GM18870 (cell line): ENCODE measurements around the gene CACNA1B.
"Not testable (repeated sequence)": the region's sequence is repeated elsewhere in the genome, so short reads cannot be mapped to it uniquely, and the experiment has no call there.

Experiments used
- ATAC-seq: cut with Tn5 transposase; IDR thresholded peaks from one replicate; pipeline ENCODE4 v1.9.1; 2021; ENCODE audit warnings: moderate library complexity; ENCODE audit not compliant: unreplicated experiment

The CACNA1B gene

DNA sequence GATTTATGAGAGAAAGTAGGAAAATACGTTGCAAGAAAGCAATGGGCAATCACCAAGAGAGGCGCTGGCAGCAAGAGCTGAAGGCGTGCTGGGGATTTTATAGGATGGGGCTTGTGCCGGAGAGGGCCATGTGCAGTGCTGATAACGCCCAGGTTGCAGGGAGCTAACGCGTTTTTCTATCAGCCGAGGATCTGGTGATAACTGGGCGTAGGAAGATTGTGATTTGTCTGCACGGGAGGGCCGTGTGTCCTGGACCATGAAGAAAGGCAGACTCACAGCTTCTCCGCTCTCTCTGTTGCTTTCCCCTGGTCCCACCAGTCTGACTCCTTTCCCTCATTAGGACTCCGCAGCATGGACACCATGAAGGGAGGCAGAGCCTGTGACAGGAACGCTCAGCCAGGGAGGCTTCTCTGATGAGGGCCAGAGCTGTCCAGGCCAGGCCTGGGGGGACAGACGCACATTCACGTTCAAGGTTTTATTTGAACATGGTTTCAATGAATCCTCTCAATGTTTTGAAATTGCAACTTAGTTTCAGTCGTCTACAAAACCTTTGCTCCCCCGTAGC is 11.9 kb upstream of the CACNA1B start:
- ATAC-seq = no peak

DNA sequence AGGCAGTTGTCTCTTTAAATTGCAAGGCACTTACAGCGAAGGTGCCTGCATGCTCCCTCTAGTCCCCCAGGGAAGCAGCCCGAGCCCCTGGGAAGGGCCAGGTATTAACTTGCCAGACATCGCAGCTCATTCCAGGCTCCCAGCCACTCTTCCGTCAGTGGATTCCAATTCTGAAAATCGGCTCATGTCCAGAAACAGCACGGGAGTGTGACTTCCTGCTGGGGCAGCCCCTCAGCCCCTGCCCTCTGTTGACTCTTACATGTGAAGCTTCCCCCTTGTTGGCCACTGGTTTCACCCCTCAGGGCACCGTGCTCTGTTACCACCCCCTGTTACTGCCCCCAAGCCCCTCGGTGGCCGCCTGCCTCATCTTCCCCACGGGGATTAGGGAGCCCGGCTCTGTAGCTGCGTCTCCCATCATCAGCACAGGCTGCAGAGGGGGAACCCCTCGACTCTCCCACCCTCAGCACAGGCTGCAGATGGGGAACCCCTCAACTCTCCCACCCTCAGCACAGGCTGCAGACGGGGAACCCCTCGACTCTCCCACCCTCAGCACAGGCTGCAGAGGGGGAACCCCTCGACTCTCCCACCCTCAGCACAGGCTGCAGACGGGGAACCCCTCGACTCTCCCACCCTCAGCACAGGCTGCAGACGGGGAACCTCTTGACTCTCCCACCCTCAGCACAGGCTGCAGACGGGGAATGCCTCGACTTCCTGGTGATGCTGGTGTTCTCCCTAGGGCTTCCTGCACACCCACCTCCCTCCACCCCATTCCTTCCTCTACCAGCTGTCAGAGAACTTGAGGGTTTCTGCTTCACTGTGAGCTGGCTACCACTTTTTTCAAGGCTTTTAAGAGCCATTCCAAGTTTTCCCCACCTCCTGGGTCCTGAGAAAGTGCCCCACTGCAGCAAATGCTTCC is 11.1 kb upstream of the CACNA1B start:
- no peak for ATAC-seq

DNA sequence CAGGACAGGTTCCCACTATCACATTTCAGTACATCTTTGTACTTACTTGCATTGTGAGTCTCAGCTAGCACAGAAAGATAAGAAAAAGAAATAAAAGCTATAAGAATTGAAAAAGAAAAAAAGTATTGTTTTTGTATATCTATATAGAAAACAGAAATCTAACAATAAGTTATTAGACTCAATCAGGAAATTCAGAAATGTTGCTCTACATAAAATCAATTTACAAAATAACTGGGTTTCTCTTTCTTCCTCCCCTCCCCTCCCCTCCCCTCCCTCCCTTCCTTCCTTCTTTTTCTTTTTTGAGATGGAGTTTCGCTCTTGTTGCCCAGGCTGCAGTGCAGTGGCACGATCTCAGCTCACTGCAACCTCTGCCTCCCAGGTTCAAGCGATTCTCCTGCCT is 7.2 kb upstream of the CACNA1B start:
- no peak for ATAC-seq

DNA sequence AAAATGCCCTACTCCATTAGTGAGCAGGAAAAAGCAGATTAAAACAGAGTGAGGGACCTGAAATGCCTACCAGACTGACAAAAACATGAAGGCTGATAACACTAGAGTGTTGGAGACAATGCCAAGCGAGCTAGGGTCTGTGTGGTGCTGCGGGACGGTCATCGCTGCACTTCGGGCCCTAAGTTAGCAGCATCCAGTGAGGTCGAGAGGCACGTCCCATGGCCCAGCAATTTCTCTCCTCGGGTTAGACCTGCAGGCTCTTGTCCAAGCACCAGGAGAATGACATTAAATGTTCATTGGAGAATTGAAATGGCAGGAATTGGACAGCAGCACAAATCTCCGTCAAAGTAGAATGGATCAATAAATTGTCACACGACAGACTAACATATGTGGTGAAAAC is 5.3 kb upstream of the CACNA1B start:
- no peak for ATAC-seq

DNA sequence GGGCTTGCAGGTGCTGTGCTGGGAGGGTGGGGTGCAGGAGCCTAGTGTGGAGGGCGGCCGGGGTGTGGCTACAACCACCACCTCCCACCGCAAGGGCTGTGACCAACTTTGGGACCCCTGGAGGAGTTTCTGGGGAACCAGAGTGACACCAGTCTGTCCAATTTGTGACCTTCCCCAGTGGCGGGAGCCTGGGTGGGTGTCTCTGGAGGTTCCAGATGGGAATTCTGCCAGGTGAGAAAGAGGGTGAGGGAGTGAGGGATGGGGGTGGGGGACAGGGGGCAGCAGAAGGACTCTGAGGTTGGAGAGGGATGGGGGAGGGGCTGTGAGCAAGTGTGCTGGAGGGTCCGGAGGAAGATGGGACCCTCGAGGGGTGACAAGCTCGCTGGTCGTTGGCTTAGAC is 4.2 kb upstream of the CACNA1B start:
- ATAC-seq = no peak

DNA sequence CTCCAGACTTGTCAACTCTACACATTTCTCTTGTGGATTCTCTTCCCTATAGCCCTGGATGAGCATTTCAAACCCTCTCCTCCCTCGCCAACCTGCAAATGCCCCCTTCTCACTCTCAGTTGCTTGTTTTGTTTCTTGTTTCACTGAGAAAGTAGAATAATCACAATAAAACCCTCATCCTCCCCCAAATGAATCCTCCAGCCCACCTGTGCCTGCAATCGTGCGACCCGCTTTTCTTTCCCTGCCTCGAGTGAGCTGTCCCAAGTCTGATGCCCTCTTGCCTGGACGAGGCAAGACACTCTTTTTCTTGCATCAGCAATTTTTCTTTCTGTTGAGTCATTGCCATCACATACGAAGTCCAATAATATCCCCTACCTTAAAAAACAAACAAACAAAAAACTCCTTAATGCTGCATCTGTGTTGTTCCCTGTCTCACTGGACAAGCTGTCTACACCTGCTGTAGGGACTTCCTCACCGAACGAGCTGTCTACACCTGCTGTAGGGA is 3.7 kb upstream of the CACNA1B start:
- ATAC-seq = no peak

DNA sequence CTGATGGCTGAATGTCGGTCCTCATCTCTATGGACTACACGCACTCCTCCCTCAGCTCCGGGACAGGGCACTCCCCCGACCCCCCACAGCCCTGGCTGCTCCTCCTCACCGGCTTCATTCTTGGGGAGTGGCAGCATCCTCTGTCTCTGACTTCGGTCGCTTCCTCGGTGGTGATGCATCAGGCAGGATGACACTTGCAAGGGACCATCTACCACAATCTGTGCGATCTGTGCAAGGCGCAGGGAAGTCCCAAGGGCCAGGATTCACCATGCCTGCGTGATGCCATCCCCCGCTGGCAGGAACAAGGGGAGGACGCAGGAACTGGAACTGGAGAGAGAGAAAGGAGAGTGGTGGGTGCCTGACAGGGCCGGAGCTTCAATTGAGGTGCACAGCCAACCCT is 2.2 kb upstream of the CACNA1B start:
- ATAC-seq = no peak

DNA sequence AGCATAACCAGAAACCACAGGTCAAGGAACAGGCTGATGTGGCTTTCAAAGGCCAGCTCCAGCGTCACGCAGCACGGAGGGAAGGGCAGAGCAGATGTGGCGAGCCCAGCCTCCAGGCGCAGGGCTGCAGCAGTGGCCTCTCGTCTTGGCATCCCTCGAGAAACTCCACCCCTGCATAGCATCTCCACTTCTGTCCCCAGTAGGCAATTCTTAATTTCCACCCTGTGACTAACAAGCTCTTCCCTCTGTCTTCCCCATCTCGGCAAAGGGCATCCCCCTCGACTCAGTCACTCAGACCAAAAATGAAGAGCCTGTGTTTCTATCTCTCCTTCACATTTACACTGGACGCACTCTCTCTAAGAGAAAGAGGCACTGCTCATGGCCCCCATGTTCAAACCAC is 1.7 kb upstream of the CACNA1B start:
- no peak for ATAC-seq

DNA sequence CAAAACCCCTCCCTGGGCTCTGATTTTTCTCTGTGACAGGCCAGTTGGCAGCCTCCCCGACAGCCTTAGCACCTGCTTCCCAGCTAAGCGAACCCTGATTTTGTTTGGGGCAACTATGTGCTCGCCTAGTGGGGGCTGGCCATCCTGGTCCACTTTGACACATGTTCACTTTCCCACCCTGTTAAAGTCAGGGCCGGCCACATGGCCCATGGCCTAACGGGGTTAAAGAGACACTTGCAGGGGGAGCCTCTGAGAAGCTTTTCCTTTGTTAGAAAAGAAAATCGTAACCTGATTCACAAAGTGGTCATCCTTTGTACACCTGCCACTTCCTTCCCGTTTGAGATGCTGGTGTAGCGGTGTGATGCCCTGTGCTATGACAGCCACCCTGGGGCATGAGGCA is 1.3 kb upstream of the CACNA1B start:
- no peak for ATAC-seq

DNA sequence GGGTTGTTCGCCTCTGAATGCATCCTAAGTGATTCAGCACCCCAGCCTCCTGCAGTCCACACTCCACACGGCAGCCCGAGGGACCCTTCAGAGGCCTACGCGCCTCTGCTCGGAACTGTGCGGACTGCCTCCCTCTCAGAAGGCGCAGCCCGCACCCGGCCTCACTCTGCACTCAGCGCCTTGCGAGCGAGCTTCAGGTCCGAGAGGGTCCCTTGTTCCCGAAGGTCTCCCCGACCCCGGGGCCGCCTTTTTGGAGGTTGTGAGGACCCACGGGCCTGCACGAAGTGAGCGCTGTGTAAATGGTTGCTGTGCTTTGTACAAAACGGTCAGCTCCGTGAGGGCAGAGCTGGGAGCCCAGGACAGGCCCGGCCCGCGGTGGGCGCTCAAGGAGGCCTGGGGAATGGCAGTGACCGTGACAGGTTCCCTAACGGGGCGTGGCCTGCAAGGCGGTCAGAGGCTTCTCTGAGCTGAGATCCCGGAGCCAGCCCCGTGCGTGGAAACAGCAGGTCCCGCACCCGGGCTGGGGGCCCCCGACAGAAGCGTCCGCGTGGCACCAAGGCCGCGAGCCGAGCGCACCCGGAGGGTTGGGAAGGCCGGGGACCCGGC is 698 bp upstream of the CACNA1B start:
- ATAC-seq = no peak

DNA sequence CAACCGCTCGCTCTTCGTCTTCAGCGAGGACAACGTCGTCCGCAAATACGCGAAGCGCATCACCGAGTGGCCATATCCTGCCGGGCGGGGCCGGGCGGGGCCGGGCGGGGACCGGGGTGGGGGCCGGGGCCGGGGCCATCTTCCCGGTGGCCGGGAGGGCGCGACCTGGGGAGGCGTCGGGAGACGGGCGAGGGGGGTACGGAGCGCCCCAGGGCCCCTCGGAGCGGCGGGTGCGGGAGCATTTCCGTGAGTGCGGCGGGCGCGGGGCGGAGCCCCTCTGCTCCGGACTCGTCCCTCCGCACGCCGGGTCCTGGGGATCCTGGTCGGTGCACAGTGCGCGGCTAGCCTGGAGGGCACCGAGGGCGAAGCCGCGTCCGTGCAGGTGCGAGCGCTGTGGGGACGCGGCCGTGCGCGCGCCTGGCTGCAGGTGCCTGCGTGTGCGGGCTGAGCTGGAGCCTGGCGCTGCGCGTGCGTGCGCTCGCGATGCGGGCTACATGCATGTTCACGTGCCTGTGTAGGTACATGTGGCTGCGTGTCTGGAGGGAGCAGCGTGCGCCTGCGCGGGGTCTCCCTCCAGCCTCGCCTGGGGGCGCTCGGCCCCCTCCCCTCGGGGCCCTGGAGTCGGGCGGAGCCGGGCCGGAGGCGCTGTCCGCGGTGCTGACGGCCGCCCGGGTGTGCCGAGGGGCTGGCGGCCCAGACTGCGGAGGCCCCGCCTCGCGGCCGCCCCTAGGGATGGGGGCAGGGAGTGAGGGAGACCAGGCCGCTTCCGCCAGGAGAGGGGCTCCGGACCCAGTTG is 762 bp downstream of the CACNA1B start:
- ATAC-seq = no peak

DNA sequence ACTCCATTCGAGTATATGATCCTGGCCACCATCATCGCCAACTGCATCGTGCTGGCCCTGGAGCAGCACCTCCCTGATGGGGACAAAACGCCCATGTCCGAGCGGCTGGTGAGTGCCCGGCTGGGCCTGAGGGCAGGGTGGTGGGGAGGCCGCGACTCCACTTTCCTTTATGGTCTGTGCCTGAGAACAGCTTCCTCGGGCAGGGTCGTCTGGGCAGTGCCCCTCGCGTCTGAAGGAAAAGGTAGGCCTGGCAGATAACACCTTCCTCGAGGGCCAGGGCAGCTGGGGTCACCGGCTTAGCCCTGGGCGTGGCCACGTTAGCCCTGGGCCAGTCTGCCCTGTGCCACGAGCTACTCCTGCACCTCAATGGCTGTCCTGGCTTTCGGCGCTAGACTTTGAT is 1.5 kb downstream of the CACNA1B start:
- no peak for ATAC-seq

DNA sequence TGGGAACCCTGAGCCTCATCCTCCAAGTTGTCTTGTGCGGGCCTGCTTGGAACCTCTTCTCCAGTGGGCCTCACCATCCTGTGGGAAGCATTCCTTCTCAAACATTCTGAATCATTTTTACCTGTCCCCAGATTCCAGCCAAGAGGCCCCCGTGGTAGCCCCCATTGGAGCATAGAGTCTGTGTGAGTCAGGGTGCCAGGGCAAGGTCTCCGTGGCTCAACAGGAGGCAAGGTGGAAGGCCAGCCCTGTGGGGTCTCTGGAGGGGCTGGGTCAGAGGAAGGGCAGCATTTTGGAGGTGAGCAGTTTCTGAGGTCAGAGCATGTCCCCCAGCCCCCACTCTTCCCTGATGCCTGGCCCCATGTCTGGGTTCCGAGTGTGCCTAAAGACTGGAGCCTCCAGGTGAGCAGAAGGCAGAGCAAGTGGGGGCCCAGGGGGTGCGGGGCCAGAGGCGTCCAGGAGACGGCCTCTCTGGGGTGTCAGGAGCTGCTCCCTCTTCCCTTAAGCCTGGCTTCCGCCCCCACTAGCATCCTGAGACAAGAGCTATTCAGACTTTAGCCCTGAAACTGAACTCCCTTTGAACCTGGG is 2.1 kb downstream of the CACNA1B start:
- no peak for ATAC-seq

DNA sequence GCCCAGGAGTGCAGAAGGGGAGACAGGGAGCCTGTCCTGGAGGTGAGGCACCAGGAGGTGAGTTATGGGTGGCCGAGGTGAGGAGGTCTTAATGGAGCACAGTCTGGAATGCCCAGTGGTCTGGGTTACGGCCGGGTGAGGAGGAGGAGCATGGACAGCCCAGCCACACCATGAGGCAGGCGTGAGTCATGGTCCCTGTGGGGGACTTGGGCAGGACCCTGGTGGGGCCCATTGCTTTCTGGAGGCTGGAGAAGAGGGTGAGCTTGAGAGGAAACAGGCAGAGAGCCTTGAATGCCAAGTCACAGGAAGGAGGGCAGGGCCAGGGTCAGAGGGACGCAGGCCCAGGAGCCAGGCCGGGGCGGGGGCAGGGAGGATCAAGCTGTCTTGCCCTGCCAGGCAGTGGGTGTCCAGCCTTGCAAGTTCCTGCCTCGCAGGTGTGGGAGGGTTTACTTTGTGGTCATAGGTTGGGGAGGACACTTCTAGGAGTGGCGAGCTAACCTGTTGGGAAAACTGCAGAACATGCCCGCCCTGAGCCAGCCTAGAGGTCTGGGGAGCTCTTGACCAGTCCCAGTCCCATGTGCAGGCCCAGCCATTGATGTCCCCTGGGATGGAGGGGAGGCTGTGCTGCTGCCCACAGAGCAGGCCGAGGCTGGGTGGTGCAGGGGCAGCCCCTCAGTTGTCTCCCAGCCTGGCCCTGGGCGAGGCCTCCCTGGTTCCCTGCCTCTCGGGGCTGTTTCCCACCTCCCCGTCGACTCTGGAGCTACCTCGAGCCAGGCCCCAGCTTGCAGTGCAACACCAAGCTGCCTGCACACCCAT is 2.8 kb downstream of the CACNA1B start:
- ATAC-seq = no peak

DNA sequence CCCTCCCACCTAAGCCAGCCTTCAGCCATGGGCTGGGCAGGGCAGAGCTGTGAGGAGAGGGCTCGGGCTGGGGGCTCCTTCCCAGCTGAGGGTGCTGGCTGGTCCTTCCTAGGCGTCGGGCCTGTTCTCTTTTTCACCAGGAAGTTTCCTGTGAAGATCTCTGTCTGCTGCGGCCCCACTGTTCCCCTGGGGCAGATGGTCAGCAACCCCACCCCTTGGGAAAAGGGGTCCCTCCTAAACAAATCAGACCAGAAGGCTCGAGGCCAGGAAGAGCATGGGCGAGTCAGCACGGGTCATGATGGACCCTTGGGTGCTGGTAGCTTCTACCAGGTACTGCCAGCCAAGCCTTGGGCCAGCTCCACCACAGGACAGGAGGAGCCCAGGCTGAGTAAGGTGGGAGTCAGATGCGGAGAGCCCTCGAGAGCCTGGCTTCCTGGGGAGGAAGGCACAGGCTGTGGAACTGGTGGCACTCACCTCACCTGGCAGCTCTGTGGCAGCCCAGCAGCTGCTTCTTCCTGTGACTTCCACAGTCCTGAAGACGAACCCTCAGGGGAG is 3.5 kb downstream of the CACNA1B start:
- no peak for ATAC-seq

DNA sequence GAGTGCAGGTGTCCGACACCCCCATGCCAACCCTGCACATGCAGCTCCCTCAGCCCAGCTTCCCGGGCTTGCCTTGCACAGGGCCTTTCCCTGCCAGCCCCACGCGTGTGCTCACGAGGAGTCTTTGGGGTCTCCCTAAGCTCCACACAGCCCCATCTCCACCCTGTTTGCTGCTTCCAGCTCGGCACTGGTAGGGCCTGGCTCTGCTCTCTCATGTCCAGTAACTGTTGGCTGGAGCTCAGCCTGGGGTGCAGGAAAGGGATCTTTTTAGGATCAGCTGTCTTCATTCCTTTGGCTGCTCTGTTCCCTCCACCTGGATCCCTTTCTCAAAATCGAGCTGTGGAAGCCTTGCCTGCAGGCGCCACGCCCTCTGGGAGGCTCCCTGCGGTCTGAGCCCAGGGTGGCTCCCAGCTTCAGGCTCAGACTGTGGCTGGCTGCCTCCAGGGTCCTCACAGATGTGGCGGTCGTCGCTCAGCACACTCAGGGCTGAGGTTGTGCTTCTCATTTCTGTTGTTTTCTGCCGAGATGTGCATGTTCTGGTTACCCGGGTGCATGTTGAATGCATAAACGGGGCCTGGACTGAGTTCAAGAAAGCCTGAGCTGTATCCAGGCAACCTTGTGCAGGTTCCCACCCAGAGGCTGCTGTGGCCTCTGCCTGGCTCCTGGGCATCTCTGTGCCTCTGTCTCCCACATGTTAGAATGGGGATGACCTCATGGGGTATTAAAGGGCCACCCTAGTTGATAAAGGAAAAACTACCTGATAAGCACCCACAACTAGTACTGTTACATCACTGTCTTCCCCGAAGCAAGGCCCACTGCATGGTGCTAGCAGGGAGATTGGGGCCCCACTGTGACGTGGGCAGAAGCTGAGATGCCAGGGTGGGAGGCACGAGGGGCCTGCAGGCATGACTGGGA is 4.3 kb downstream of the CACNA1B start:
- no peak for ATAC-seq

DNA sequence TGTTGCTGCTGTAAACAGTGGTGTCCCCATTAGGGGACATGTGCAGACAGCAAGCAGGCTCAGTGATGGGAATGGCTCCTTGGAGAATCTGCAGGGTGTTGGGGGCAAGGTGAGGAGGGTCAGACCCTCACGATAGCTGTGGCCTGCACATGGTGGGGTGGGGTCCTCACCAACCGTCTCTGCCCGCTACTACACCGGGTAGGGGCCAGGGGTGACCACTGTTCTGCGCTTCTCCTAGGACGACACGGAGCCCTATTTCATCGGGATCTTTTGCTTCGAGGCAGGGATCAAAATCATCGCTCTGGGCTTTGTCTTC is 4.9 kb downstream of the CACNA1B start:
- ATAC-seq = no peak

DNA sequence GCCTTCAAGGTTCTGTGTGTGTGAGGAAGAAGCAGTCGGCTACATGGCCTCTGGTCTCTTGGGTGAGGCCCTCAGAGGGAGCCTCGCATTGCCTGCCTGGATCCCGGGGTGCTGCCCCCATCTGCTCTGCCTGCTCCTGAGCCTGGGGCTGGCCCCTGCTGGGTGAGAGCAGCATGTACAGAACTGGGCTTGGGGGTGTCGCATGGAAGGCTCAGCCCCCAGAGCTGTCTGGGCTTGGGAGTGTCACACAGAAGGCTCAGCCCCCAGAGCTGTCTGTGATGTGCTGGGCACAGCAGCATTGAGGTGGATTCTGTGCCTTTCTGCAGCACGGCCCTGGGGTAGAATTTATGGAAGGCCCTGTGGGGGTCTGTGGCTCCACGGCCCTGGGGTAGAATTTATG is 6.4 kb downstream of the CACNA1B start:
- not testable (repeated sequence) for ATAC-seq

DNA sequence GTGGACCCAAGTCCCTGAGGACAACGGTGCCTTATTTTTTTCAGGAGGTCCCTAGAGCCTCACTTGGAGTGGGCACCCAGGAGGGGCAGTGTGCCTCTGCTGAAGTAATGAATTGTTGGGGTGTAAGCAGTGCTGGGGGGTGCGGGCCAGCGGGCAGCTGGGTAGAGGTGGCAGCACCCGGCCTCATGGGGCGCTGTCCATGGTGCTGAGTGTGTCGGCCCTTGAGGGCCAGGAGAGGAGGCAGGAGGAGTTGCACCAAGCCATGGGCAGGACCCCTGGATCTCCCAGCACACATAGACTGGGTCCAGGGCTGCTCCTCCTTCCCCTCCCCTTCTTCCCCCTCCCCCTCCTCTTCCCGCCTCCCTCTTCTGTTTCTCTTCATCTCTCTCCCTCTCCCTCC is 7.0 kb downstream of the CACNA1B start:
- ATAC-seq = not testable (repeated sequence)
